Heart right ventricle (tissue), 16 donors: ENCODE data around the gene ASCL3. TPM values are rescaled to one million over a fixed set of nuclear protein-coding genes. Genes with fewer than 3 reads are reported as not detected.
"Not testable (repeated sequence)": the region's sequence is repeated elsewhere in the genome, so short reads cannot be mapped to it uniquely, and the experiment has no call there.

Source experiments
- ATAC-seq, 8 donors: fragments of 200-7000 bp; cut with Tn5 transposase; one replicate each; pipeline ENCODE4 v1.9.1; 2020; ENCODE audit warnings: mild to moderate bottlenecking in 8 of 8, moderate library complexity in 8 of 8, moderate number of reproducible peaks in 1 of 8
- DNase-seq, 2 donors: peaks; one replicate each; pipeline ENCODE4 v3.0.0-alpha.2; 2020
- H3K27ac ChIP-seq, 10 donors: fragments of 200-600 bp; sonication (generic) in 2 of 10; one replicate each; pipeline versions ENCODE4 v1.5.0 to v1.8.0; 2020 to 2022; ENCODE audit warnings: mild to moderate bottlenecking in 3 of 10
- H3K27me3 ChIP-seq, 7 donors: fragments of 200-600 bp; one replicate each; pipeline ENCODE4 v1.8.0; 2021 to 2022; ENCODE audit warnings: mild to moderate bottlenecking in 2 of 7
- H3K36me3 ChIP-seq, 9 donors: fragments of 200-600 bp; sonication (generic) in 1 of 9; one replicate each; pipeline versions ENCODE4 v1.5.0 to v1.8.0; 2020 to 2022; ENCODE audit warnings: mild to moderate bottlenecking in 2 of 9
- H3K4me1 ChIP-seq, 9 donors: fragments of 200-600 bp; sonication (generic) in 1 of 9; one replicate each; pipeline versions ENCODE4 v1.5.0 to v1.8.0; 2020 to 2022; ENCODE audit warnings: mild to moderate bottlenecking in 4 of 9
- H3K4me3 ChIP-seq, 10 donors: fragments of 200-600 bp; sonication (generic) in 2 of 10; one replicate each; pipeline versions ENCODE4 v1.5.0 to v1.8.0; 2020 to 2022; ENCODE audit warnings: mild to moderate bottlenecking in 7 of 10, moderate library complexity in 2 of 10
- H3K9me3 ChIP-seq, 11 donors: fragments of 200-600 bp in 10 of 11; sonication (generic) in 2 of 11; one replicate each; pipeline versions ENCODE4 v1.5.0 to v1.8.0; 2013 to 2022; ENCODE audit warnings: mild to moderate bottlenecking in 2 of 11, control low read depth in 1 of 11, moderate library complexity in 1 of 11
- CTCF ChIP-seq, 9 donors: fragments of 200-600 bp; sonication (generic) in 2 of 9; IDR thresholded peaks; one replicate each; pipeline versions ENCODE4 v1.5.0 to v1.8.0; 2021 to 2022; ENCODE audit warnings: antibody characterized with exemption in 9 of 9, mild to moderate bottlenecking in 5 of 9, moderate library complexity in 1 of 9
- WGBS, 2 donors: extraction: QIAGEN DNeasy Blood & Tissue Kit; methylation state at CpG; one replicate each; pipeline ENCODE4 v1.1.7; 2013; ENCODE audit warnings: inconsistent platforms in 1 of 2; 5-methylcytosine and 5-hydroxymethylcytosine counted together
- intact Hi-C, 10 donors: fragments of 100-400 bp; cut with DNase I; formaldehyde crosslinking; loops; one replicate each; pipeline versions ENCODE4 v1.11.1 to v1.14.2; 2022
- polyA plus RNA-seq, 2 donors: library from polyadenylated mRNA; stranded (reverse); fragments of 200-250 nt; gene quantifications; one replicate each; pipeline ENCODE4 v1.2.3, GENCODE V29; 2013
- total RNA-seq, 10 donors: library from RNA; stranded (reverse); fragmentation: NEBNext Ultra II Directional in 3 of 10; extraction: Animal tissue kit (Norgen Biotek cat#: 25700) in 3 of 10; gene quantifications; one replicate each; pipeline versions ENCODE4 v1.2.1 to v1.2.4, GENCODE V29; 2021 to 2023
- donor health status: Arrhythmogenic right ventricular cardiomyopathy.
- donor health status: ischemic (EF 13 %, LVEDD 7.1; RV severe dilation, severe dysfunction).
- donor health status: healthy with polysubstance abuse.
- donor health status: DM: no; HTN: yes; CAD: no.
- donor health status: DM: no; HTN: no; CAD: no.
- donor health status: ischemic (EF 25% LVEDD 6.9; RV normal size, moderate dysfunction).
- donor health status: ischemic (EF 25% LVEDD 5.7; RV mildly dilated, moderate dysfunction).
- donor health status: healthy.
- donor health status: DM: yes; HTN: yes; CAD: no.
- donor health status: Ischemic cardiomyopathy.
- donor health status: ischemic (EF 35%, LVEDD 5.7; RV mildly dilated, moderate dysfunction).
- donor health status: nonischemic (EF 11% LVEDD 7.7; RV severe dilation, severe dysfunction).
- donor health status: DM: yes; HTN: yes; CAD: no.
- donor health status: PGD.
- donor health status: ischemic (EF 29% LVEDD 5.4; RV normal size, mild dysfunction).
- donor health status: nonischemic (EF 23%, LVEDD 6.1; RV moderate dilation, normal function).

Gene ASCL3
- total and polyA plus RNA-seq, 12 donors, result not detected

GRCh38 chr11:8941341-8942103, 1.3 kb downstream of the ASCL3 start:
- H3K27me3 ChIP-seq, result no peaks in the 10 kb centered on the region
- no peak for TF ChIP-seq CTCF (IDR thresholded peaks at IDR 0.05)
- peak overlapping the region in 1 of 10 donors; percentile 31 for H3K27ac ChIP-seq
- H3K4me1 ChIP-seq, result no peaks in the 10 kb centered on the region
- intact Hi-C loops, result no loop called here
- H3K4me3 ChIP-seq, result no peak overlapping the region
- ATAC-seq, result peak in 2 of 8 donors; percentile 14 to 20
- no peaks in the 10 kb centered on the region for H3K9me3 ChIP-seq
- 53 to 64% methylated on average over 8 of the region's 8 CpGs for WGBS, 2 donors
- H3K36me3 ChIP-seq, result peaks cover 0 to 3% (median 0%) of the 10 kb centered on the region in 9 donors
- DNase-seq, result no peak

DNA sequence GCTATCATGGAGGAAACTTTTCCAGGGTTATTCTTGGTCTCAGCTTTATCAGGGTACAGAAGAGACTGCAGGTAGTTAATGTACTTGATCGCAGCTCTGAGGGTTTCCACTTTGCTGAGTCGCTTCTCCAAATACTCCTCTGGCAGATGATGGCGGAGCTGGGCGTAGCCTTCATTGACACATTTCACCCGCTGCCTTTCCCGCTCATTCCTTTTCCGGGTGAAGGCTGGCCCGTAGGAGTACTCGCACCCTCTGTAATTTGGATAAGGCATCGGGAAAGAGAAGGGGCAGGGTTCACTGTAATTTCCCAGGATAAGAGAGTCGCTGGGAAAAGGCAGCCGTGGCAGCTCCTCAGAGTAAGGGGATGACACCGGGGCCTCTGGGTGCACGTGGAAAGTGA, 5.2 kb downstream of the ASCL3 start:
- no peak for TF ChIP-seq CTCF (IDR thresholded peaks at IDR 0.05)
- H3K27ac ChIP-seq, result no peak overlapping the region

GRCh38 chr11:8937159-8937558, 5.7 kb downstream of the ASCL3 start:
- TF ChIP-seq CTCF (IDR thresholded peaks at IDR 0.05), result no peak
- H3K4me1 ChIP-seq, result no peaks in the 10 kb centered on the region
- intact Hi-C loops, result no loop called here
- no peaks in the 10 kb centered on the region for H3K36me3 ChIP-seq
- ATAC-seq, result no peak
- no peaks in the 10 kb centered on the region for H3K27me3 ChIP-seq
- no peak overlapping the region for H3K27ac ChIP-seq
- no peaks in the 10 kb centered on the region for H3K9me3 ChIP-seq
- no peak for DNase-seq
- 87 to 89% methylated on average over 10 of the region's 10 CpGs for WGBS, 2 donors
- no peak overlapping the region for H3K4me3 ChIP-seq

More for the DNA sequence above, 5.2 kb downstream of the ASCL3 start:
- Histone ChIP-seq H3K9me3 (no peaks in the 10 kb centered on the region), H3K4me1 (no peaks in the 10 kb centered on the region), H3K27me3 (no peaks in the 10 kb centered on the region), H3K36me3 (no peaks in the 10 kb centered on the region), H3K4me3 (no peak overlapping the region)
- intact Hi-C loops, result no loop called here
- WGBS, 2 donors, result 82 to 91% methylated on average over 14 of the region's 14 CpGs
- DNase-seq (no peak), ATAC-seq (no peak)

DNA sequence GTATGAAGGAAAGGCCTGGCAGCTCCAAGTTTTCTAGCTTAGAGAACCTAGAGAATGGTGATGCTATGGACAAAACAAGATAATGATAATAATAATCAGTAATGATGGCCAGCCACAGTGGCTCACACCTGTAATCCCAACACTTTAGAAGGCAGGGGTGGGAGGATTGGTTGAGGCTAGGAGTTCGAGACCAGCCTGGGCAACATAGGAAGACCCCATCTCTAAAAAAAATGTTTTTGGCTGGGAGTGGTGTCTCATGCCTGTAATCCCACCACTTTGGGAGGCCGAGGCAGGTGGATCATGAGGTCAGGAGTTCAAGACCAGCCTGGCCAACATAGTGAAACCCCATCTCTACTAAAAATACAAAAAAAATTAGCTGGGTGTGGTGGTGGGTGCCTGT, 7.0 kb downstream of the ASCL3 start:
- H3K4me3 ChIP-seq, H3K27ac ChIP-seq, H3K36me3 ChIP-seq, ATAC-seq, intact Hi-C loops, DNase-seq, H3K4me1 ChIP-seq, H3K9me3 ChIP-seq, H3K27me3 ChIP-seq: not testable (repeated sequence)
- 93 to 100% methylated on average over 2 of the region's 2 CpGs for WGBS, 2 donors
